Fibroblast of villous mesenchyme (primary cell): ENCODE measurements around the gene MASP1. TPM values are rescaled to one million over a fixed set of nuclear protein-coding genes. Genes with fewer than 3 reads are reported as not detected.

Experiments
- DNase-seq: peaks from one replicate; pipeline ENCODE4 v3.0.0-alpha.2; 2010; ENCODE audit warnings: low read depth
- H3K4me3 ChIP-seq: 2 replicates; pipeline ENCODE4 v1.5.1; 2011; ENCODE audit warnings: low read depth, mild to moderate bottlenecking, low read length
- total RNA-seq: library from RNA; depleted of rRNA; stranded (reverse); fragments of >200 nt; gene quantifications from 2 replicates; pipeline ENCODE4 v1.2.3, GENCODE V29; 2012
- TF ChIP-seq, protein P1 (sequence below): IDR thresholded peaks from 2 replicates; pipeline ENCODE4 v1.5.1; 2012; ENCODE audit warnings: low read depth, mild to moderate bottlenecking, low read length; ENCODE audit not compliant: insufficient read depth

Gene MASP1
- total RNA-seq, 1 donor, result 209 TPM

DNA sequence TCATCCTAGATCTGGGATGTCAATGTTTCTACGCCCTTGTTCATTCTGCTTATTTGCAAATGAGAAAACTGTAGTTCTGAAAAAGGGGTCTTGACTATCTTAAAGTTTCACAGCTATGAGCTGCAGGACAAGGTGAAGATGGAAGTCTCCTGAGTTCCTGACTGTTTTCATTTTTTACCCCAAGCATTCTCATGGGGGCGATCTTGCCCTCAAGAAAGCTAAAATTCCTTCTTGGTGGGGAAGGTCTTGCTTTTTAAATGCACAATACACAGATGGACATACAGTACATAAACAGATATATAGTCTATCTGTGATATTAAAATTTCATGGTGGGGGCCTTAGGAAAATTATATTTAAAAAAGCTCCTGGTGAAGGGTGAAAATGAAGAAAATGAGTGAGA is 32.4 kb downstream of the MASP1 start:
- no peak overlapping the region for H3K4me3 ChIP-seq
- DNase-seq, result no peak
- TF ChIP-seq, protein P1, sequence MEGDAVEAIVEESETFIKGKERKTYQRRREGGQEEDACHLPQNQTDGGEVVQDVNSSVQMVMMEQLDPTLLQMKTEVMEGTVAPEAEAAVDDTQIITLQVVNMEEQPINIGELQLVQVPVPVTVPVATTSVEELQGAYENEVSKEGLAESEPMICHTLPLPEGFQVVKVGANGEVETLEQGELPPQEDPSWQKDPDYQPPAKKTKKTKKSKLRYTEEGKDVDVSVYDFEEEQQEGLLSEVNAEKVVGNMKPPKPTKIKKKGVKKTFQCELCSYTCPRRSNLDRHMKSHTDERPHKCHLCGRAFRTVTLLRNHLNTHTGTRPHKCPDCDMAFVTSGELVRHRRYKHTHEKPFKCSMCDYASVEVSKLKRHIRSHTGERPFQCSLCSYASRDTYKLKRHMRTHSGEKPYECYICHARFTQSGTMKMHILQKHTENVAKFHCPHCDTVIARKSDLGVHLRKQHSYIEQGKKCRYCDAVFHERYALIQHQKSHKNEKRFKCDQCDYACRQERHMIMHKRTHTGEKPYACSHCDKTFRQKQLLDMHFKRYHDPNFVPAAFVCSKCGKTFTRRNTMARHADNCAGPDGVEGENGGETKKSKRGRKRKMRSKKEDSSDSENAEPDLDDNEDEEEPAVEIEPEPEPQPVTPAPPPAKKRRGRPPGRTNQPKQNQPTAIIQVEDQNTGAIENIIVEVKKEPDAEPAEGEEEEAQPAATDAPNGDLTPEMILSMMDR, result peak; percentile 30

DNA sequence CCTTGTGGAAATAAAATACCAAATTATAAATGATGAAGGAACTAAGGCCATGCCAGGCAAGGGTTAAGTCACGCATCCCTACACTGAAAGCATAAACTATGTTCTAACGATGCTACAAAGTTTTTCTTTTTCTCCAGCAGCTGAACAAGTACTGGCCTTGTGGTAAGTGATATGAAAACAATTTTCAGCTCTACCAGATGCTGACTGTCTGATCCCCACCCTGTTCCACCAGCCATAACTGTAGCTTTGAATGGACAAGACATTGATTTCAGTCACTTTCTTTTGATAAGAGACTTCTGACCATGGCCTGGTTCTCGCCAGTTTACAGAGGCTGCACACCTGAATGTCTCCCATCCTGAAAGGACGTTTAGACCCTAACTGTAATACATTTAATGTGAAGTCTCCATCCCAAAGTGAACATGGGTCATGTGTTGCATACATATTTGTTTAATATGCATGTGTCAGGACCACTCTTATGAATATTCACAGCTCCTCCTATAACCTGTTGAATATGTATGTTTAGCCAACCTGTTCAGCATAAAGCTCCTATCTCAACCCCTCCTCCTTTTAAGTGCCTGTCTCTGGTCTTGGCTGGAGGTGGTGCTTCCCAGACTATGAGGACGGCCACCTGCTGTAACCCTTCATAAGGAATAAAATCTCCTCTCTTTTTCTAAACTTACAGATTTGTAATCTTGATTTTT is 33.4 kb downstream of the MASP1 start:
- no peak for DNase-seq
- no peak overlapping the region for H3K4me3 ChIP-seq
- TF ChIP-seq, protein P1, result no peak

DNA sequence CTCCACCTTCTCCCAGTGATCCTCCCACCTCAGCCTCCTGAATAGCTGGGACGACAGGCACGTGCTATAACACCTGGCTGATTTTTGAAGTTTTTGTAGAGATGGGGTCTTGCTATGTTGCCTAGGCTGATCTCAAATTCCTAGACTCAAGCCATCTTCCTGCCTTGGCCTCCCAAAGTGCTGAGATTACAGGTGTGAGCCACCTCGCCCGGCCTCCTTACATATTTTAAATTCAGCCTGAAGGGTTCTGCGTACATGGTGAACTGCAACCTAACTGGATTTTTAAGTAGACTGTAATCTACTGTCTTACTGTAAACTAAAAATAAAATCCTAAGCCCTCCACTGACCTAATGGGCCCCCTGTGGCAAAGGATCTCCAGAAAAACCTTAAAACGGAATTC is 34.1 kb downstream of the MASP1 start:
- H3K4me3 ChIP-seq, result no peak overlapping the region
- DNase-seq, result no peak
- TF ChIP-seq, protein P1, result no peak

DNA sequence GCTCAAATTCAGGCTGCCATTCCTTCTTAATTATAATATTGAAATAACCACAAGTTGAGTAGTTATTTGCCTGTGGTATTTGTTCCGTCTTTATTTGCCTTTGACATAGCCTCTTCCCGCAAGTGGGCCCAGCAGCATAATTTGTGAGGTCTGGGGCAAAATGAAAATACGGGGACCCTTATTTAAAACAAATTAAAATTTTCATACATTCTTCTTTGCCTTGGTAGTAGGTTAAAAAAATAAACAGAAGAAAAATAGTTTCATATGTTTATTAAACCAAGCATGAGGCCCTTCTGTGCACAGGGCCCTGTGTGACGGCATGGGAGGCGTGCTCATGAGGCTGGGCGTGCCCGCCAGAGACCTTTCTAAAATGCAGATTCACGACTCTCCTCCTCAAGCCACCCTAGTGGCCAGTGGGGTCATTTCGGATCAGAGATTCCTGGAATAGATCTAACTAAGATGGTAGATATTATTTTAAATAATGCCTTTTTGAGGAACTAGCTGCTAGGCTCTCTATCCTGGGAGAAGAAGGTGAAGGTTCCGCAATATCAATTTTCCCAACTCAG is 35.4 kb downstream of the MASP1 start:
- TF ChIP-seq, protein P1, result peak; percentile 10
- no peak for DNase-seq
- H3K4me3 ChIP-seq, result no peak overlapping the region

DNA sequence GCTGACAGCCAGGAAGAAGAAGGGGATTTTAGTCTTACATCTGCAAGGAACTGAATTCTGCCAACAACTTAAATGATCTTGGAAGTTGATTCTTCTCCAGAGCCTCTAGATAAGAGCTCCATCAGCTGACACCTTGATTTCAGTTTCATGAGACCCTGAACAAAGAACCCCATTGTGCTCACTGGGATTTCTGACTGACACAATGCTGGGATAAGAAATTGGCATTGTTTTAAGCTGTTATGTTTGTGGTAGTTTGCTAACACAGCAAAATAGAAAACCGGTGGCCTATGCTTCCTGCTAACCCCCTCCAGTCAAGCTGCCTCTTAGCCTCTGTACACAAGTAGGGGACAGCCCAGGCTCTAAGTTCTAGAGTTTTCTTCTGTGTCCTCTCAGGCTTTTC is 36.2 kb downstream of the MASP1 start:
- DNase-seq, result no peak
- H3K4me3 ChIP-seq, result no peak overlapping the region
- TF ChIP-seq, protein P1, result no peak

DNA sequence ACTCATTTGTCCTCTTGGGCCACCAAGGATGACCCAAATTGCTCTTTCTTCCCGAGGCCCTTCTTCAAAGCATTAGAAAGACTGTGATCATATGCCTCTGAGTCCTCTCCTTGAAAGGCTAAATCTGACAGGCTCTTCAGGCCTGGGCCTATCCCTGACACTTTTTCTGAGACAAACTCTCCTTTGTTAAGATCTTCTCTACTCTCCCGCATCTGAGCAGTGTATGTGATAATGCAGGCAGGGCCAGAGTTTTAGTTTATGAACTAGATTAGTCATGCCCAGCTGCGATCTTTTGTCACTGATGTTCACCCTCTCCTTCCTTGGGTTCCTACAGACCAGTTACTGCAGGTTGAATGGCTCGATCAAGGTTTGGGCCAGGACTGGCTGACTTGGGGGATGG is 39.2 kb downstream of the MASP1 start:
- TF ChIP-seq, protein P1, result no peak

DNA sequence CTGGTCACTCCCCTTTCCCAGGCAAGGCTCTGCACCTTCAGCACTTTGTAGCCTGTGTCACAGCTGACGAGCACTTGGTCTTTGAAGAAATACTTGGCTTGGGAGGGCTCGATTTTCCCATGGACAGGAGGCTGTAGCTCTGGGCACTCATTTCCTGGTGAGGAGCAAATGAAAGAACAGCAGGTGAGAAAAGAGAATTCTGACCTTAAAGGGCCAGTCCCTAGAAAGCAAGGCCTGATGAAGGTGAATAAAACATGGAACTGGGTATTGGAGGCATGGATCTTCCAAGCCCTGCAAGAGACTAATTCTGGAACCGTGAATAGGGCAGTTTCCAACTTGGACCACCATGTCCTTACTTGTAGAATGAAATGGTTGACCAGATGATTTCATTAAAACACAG is 39.9 kb downstream of the MASP1 start:
- H3K4me3 ChIP-seq, result no peak overlapping the region
- DNase-seq, result no peak
- TF ChIP-seq, protein P1, result no peak

More for the DNA sequence above, 39.2 kb downstream of the MASP1 start:
- no peak overlapping the region for H3K4me3 ChIP-seq
- no peak for DNase-seq
